HG03097 (cell line): ENCODE data around the gene KLK13.

Experiments
- ATAC-seq: cut with Tn5 transposase; IDR thresholded peaks from one replicate; pipeline ENCODE4 v1.9.1; 2021; ENCODE audit not compliant: unreplicated experiment, low FRiP score

KLK13 gene, protein sequence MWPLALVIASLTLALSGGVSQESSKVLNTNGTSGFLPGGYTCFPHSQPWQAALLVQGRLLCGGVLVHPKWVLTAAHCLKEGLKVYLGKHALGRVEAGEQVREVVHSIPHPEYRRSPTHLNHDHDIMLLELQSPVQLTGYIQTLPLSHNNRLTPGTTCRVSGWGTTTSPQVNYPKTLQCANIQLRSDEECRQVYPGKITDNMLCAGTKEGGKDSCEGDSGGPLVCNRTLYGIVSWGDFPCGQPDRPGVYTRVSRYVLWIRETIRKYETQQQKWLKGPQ

DNA sequence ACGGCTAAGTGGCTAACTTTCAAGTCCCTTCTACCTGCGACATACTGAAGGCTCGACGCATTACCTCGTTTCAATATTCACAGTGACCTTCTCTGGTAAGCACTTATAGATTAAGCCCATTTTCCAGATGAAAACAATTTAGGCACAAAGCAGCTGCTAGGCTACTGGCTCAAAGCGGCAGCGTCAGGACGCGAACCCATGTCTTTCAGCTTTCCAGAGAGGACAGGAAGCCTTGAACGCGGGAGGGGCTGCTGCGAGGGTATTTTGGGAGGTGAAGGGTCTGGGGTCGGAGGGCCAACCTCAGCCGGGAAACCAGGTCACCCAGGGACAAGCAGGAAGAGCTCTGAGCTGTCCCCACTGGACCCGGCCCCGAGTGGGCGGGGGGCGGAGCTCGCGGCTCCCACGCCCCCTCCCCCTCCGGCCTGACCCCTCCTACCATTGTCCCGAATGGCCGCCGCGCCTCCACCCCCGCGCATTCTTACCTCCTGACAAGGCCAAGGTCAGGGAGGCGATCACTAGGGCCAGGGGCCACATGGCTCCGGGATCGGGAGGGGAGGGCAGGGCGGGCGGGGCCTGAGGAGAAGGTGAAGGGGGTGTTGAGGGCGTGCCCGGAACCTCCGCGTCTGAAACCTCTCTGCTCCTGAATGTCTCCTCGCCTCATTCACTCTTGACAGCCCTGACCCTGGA lies at the start of gene KLK13:
Gene KLK13 (minus strand): TSS at position 559 of the 687 bp plus-strand sequence. CDS start 25 bp downstream, at position 534.
- ATAC-seq, result no peak

DNA sequence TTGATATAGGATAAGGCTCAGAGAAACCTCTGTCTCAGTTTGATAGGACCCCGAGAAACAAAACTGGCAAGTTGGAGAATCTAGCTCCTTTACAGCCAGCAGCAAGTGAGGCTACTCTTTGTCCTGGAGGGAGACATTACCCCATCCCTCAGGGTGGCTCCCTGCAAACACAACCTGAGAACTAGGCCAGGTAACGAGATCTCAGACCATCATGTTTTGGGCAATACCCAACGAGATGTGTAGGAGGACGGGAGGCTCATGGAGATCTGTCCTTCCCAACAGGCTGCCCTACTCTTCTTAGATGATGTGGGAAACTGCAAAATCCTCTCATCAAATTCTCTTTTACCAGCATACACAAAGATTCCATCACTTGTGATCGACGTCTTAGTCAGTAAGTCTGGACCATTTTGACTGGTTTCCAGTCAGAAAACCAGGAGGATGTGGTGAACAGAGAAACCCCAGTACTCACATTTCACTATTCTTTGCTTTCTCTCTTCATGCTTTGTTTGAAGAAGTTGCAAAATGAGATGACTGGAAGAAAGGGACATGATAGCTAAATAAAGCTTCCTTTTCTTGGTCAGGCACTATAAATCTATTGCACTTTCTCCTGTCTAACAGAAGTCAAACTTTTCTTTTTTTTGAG lies 49.3 kb upstream of the KLK13 start:
- ATAC-seq, result no peak

DNA sequence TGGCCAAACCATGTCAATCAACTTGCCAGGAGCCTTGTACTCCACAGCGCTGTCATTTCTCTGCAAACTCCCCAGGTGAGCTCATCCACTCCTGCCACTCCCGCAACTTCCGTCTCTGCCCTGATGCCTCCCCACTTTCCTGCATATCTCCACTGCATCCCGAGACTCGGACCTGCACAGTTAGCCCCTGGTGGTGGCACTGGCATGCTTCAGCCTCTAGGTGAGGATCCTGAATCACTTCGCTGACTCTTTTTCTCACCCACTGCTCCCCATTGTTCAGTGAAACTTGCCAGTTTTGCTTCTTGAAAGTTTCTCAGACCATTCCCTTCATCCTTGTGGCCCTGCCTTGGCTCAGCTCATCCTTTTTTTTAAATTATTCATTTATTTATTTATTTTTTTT lies 46.7 kb upstream of the KLK13 start:
- ATAC-seq, result no peak

DNA sequence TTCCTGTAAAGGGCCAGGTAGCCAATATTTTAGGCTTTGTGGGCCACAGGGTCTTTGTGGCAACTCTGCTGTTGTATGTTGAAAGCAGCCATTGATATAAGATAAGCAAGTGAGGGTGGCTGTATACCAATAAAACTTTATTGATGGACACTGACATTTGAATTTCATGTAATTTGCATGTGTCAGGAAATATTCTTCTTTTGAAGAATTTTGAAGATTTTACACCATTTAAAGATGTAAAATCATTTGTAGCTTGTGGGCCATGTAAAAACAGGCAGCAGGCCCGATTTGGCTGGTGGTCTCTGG lies 45.7 kb upstream of the KLK13 start:
- no peak for ATAC-seq

DNA sequence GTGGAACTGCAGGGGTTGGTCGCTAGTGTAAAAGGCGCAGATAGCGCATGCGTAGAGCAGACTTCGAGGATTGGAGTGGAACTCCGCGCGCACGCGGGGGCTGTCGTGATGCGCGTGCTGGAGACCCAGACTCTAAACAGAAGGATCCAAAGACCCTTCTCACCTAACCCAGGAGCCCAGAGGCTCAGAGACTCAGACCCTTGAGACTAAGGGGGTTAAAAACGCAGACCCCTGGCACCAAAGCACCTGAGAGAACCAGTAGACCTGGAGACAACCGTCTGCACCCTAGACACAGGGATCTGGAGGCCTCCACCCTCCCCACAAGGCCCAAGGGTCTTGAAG lies 43.9 kb upstream of the KLK13 start:
- peak; percentile 19 for ATAC-seq

GRCh38 chr19:51108066-51108804 lies 43.3 kb upstream of the KLK13 start, which contains the start of gene CTU1:
Gene CTU1, minus strand, starts transcription at chr19:51108409. Its CDS starts 3,840 bp downstream, at chr19:51104569.
- ATAC-seq, result peak; percentile 95

GRCh38 chr19:51107406-51108065 lies 42.6 kb upstream of the KLK13 start:
- no peak for ATAC-seq

DNA sequence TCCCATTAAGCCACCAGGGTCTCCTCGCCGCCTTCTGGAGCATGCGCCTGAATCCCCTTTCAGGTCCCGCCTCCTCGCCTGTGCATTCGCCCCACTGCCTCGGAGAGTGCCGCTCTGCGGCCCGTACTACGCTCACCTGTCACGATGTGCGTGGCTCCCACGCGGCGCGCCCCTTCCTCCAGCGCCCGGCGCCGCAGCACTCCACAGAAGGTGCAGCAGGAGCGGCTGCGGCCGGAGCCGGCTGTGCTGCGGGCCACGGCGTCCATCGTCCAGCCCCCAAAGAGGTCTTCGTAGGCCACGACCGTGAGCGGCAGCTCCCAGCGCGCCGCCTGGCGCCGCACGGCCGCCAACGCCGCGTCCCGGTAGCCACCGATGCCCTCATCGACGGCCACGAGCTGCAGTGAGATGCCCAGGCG lies 39.0 kb upstream of the KLK13 start:
- ATAC-seq, result no peak

GRCh38 chr19:51102991-51103390 lies 38.1 kb upstream of the KLK13 start:
- no peak for ATAC-seq

DNA sequence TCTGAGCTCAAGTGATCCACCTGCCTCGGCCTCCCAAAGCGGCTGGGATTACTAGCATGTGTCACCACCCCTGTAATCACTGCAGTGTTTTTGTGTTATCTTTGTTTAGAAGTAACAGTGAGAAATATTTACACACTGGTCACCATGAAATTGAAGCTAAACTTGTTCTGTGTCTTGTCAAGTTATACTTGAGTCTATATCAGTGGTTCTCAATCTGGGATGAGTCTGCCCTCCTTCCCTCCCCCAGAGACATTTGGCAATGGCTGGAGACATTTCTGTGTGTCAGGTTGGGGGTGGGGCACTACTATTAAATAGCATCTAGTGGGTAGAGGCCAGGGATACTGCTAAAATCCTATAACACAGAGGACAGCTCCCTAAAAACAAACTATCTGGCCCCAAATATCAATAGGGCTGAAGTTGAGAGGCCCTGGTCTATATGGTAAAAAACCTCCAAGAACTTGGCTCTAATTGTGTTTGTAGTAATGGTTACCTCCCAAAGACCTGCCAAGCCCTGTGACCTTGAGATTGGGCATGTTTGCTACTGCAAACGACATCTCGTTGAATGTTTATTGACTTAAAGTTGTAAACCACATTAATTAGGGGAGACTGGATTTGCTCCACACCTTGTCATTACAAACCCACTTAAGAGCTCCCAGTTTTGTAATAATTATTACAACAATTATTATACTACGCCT lies 36.4 kb upstream of the KLK13 start:
- ATAC-seq, result no peak

DNA sequence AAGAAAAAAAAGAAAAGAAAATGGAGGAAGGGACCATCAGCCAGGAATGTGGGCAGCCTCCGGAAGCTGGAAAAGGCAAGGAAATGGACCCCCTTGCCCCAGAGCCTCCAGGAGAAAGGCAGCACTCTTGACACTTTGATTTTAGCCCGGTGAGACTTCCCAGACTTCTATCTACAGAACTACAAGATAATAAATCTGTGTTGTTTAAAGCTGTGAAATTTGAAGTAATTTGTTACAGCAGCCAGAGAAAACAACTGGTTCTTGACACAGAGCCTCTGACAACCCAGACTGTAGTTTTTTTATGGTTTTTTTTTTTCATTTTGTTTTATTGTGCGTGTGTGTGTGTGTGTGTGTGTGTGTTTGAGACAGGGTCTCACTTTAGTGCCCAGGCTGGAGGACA lies 35.7 kb upstream of the KLK13 start:
- ATAC-seq, result no peak

GRCh38 chr19:51099047-51099382 lies 34.1 kb upstream of the KLK13 start:
- ATAC-seq, result no peak

DNA sequence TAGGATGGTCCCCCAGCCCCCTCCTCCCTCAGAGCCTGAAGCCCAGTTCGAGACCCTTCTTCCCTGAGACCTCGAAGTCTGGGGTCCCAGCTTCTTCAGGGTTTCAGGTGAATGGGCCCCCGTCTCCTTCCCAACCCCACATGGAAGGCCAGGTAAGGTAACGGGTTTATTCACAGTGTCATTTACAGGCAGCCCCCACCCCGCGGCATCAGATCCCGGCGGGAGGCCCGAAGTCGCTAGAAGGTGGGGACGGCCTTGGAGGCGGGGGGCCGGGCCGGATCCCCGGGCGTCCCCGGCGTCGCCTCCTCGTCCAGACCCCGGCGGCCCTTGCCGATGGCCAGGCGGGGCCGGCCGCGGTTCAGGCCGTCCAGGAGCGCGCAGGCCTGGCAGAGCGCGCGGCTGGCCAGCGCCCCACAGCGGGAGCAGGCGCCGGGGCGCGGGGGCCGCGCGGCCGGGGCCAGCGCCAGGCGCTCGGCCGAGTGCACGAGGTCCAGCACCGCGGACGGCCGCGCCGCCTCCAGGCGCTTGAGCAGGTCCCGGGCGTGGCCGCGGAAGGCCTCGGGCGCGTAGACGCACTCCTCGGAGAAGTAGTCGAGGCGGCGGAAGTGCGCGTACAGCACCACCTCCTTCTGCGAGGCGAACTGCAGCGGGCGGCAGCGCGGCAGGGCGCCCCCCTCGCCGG lies 33.6 kb upstream of the KLK13 start:
- no peak for ATAC-seq

GRCh38 chr19:51097796-51098195 lies 32.9 kb upstream of the KLK13 start:
- no peak for ATAC-seq

GRCh38 chr19:51097166-51097738 lies 32.4 kb upstream of the KLK13 start:
- ATAC-seq, result no peak

- no peak for ATAC-seq
Observed at GRCh38 chr19:51096473-51097165, 31.7 kb upstream of the KLK13 start.

DNA sequence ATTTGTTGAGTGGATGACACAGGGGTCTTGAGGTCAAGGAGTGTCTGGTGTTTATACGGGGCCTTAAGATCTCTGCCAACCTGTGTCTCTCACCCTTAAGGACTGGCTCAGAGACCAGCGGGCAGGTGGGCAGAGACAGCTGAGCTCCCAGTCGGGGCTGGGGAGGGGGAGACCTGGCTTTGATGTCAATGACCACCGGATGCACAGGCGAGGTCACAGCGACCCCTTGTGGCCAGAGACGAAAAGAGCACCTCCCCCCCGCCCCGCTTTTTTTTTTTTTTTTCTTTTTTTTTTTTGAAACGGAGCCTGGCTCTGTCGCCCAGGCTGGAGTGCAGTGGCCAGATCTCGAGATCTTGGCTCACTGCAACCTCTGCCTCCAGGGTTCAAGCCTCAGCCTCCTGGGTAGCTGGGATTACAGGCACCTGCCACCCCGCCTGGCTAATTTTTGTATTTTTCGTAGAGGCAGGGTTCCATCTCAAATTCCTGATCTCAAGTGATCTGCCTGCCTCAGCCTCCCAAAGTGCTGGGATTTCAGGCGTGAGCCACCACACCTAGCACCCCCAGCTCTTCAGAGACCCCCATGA lies 29.9 kb upstream of the KLK13 start:
- no peak for ATAC-seq

DNA sequence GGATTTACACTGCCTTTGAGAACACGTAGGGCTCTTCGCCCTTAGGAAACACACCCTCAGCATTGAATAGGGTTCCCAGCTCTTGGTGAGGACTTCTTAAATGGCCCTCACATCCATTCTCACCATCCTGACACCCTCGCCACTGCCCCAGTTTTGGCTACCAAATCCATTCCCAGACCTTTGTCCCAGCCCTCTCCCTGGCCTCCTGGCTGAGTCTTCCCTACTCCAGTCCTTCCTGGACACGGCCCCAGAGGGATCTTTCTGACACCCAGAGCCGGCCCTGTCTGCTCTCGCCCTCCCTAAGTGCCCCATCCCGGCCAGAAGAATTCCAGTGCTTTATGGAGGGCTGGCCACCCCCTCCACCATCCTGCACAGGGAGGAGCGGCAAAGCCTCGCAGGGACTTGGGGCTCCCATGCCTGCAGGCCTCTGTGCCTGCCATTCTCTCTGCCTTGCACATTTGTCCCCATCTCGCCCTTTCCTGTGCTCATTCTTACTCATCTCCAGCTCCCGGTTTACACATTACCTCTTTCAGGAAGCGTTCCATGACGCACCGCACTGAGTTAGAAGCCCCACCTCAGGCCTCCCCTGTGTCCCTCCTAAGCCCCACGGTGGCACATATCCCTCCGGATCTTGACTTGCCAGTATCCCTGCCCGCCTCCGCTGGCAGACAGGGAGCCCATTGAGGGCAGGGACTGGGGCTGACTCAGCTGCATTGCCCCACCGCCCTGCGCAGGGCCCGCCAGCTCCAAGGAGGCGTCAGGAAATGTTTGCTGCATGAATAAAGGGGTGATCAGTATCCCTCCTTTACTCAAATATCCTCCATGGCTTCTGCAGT lies 28.8 kb upstream of the KLK13 start:
- ATAC-seq, result no peak
